ENCODE results near the gene CFAP58. TPM values are rescaled to one million over a fixed set of nuclear protein-coding genes. Genes with fewer than 3 reads are reported as not detected.

CFAP58 gene
- total RNA-seq, 2 experiments from 2014 or later, result 0.60 to 0.64 TPM

DNA sequence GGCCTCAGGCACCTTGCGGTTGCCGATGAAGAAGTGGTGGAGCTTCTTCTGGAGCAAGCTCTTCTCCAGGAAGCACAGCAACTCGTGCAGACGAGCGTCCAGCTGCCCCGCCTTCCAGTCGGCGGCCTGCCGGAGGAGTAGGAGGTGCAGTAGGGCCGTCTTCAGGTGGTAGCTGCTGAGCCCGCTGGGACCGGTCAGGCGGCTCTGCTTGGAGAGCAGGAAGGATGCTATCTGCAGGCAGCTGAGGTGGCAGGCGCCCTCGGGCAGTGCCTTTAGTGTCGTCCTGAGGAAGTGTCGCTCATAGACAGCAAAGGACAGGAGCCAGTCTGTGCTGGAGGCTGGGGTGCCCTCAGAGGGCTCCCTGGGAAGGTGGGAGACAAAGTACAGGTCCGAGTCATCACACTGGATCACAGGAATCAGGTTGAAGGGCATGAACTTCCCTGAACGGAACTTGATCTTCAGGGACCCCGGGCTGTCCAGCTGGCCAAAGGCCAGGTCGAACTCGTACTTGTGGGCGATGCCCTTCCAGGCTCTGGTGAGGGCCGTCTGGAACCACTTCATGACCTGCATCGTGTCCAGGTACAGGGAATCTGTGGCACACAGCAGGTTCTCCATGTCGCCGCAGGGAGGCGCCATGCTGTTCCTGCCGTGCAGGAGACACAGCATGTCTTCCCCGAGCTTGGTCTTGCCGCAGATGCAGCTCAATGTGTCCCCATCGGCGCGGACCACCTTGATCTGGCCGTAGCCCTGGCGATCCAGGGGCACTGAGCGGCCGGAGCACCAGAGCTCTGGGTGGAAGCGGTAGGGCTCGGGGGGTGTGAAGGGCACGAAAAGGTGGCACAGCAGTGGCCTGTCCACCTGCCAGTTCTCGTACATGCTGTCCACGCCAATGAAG lies 38.8 kb upstream of the CFAP58 start:
- ChIA-PET POLR2A (interaction anchor here (1.1 kb wide), 1 partner anchor 11 kb away, joined by 6 read pairs; no protein-coding TSS in a partner anchor), CTCF (interaction anchor here (1.1 to 2.5 kb wide), 3 partner anchors 9 to 23 kb away, joined by 5 to 8 read pairs (median 6); no protein-coding TSS in a partner anchor)
- Mint-ChIP-seq H3K36me3 (ENCODE audit: low read depth) (peaks cover 38% of the 10 kb centered on the region), H3K27ac (no peak overlapping the region), H3K9me3 (ENCODE audit: low read depth) (no peaks in the 10 kb centered on the region), H3K4me3 (no peak overlapping the region), H3K27me3 (no peaks in the 10 kb centered on the region), H3K4me1 (peaks cover 38% of the 10 kb centered on the region)
- ATAC-seq (no peak), DNase-seq (no peak)
- intact Hi-C loops (cut with DNase I, micrococcal nuclease), result no loop called here

DNA sequence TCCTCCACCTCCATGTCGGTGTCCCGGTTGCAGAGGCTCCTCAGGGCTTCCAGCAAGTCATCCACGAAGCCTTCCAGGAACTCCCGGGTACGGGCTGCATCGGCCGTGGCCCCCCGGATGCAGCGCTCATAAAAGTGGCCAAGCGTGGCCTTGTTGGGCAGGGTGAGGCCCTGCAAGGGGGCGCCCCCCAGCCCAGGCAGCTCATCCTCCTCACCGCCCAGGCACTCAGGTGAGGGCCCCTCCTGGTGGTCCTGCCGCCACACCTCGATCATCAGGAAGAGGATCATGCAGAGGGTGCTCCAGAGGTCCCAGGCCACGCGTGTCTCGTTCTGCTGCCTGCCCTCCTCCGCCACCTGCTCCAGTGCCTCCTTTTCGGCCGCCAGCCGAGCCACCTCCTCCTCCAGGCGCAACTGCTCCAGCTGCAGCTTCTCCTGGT lies 38.1 kb upstream of the CFAP58 start:
- DNase-seq (no peak), ATAC-seq (no peak)
- ChIA-PET POLR2A (interaction anchor here (1.1 kb wide), 1 partner anchor 10 kb away, joined by 3 read pairs; no protein-coding TSS in a partner anchor), CTCF (interaction anchor here (2.5 kb wide), 1 partner anchor 10 kb away, joined by 8 read pairs; no protein-coding TSS in a partner anchor)
- Mint-ChIP-seq H3K4me1 (peaks cover 37% of the 10 kb centered on the region), H3K27me3 (no peaks in the 10 kb centered on the region), H3K27ac (no peak overlapping the region), H3K36me3 (ENCODE audit: low read depth) (peaks cover 36% of the 10 kb centered on the region), H3K4me3 (no peak overlapping the region), H3K9me3 (ENCODE audit: low read depth) (no peaks in the 10 kb centered on the region)
- intact Hi-C loops (cut with DNase I, micrococcal nuclease), result no loop called here

DNA sequence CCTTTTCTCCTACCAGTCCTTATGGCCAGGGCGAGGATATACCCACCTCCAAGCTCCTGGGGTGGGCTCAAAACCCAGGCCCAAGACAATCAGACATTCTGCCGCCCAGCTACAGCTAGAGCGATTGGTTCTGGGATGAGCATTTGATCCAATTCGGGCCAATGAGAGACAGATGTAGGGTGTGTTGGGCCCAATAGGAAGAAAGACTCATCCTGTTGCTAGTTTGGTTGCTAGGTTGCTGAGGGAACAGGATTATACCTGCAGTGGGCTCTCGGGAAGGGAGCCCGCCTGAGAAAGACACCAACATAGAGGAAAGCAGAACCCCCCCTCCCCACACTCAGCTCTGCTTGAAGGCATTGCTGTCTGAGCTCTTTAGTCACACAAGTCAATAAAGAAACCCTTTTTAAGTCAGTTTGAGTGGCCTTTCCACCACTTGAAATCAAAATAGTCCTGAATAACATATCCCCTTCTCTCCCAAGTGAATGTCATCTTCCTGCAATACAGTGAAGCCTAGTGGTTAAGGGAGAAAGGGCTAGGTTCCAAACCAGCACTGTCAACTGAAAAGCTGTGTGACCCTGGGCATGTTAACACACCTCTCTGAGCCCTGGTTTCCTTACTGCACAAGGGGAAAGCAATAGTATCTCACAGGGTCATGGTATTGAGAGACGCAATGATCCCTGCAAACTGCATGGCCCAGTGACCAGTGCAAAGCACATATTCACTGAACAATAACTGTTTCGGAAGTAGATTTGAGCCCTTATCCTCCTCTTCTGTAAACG lies 37.1 kb upstream of the CFAP58 start:
- Mint-ChIP-seq H3K4me1 (peaks cover 39% of the 10 kb centered on the region), H3K9me3 (ENCODE audit: low read depth) (no peaks in the 10 kb centered on the region), H3K4me3 (no peak overlapping the region), H3K27ac (no peak overlapping the region), H3K36me3 (ENCODE audit: low read depth) (peaks cover 29% of the 10 kb centered on the region), H3K27me3 (no peaks in the 10 kb centered on the region)
- no peak for DNase-seq
- ChIA-PET POLR2A (interaction anchor here (1.1 kb wide), 1 partner anchor 11 kb away, joined by 3 read pairs; no protein-coding TSS in a partner anchor), CTCF (interaction anchor here (0.8 to 2.5 kb wide), 2 partner anchors 11 to 25 kb away, joined by 3 to 8 read pairs; no protein-coding TSS in a partner anchor)
- ATAC-seq, result no peak
- intact Hi-C loops (cut with DNase I, micrococcal nuclease), result no loop called here

DNA sequence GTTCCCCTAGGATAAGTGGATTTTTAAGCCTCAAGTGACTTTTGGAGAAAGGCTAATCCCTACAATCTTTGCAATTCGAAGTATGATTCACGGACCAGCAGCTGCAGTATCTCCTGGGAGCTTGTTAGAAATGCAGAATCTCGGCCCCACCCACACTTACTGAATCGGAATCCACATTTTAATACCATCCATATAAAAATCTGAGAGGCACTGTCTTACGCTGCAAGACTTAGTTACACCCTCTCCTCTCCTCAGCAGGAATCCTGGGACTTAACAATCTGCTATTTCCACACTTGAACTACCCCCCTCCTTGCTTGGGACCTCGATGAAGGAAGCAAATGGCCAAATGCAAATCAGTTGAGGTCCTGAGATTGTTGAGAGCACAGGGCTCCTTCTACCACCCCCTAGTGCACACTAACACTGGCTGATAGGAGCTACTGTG lies 36.3 kb upstream of the CFAP58 start:
- intact Hi-C loops (cut with DNase I, micrococcal nuclease), result no loop called here
- no peaks in the 10 kb centered on the region for H3K27me3 Mint-ChIP-seq
- peaks cover 43% of the 10 kb centered on the region for H3K4me1 Mint-ChIP-seq
- no peak overlapping the region for H3K4me3 Mint-ChIP-seq
- DNase-seq (no peak), ATAC-seq (no peak)
- peaks cover 25% of the 10 kb centered on the region for H3K36me3 Mint-ChIP-seq (ENCODE audit: low read depth)
- H3K27ac Mint-ChIP-seq, result no peak overlapping the region
- ChIA-PET POLR2A (no interaction called here), CTCF (interaction anchor here (0.8 to 2.5 kb wide), 2 partner anchors 12 to 25 kb away, joined by 3 to 8 read pairs; no protein-coding TSS in a partner anchor)
- H3K9me3 Mint-ChIP-seq (ENCODE audit: low read depth), result no peaks in the 10 kb centered on the region

DNA sequence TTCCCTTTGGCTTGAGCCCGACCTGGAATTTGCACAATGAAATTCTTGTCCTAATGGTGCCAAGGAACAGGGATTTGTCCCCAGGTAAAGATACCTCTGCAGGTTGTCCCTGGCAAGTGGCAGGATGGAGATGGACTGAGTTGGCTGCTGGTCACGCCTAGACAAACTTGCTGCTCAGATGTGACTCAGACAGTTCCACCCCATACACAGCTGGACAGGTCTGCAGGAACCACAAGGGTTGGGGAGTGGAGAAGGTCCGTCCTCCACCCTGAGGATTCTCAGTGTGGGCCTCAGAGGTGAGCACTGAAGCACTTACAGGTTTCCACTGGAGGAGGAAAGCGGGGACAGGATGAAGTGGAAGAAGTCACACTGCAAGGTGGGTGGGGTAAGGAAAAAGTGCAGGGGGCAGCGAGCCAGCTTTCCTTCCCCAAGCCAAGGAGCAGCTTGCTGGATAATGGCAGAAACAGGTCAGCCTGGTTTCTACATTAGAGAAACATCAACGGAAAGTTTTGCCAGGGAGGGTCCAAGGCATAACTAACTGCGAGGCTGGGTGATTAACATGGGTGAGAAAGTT lies 35.8 kb upstream of the CFAP58 start:
- ChIA-PET CTCF (interaction anchor here (1.2 to 2.5 kb wide), 2 partner anchors 9 to 12 kb away, joined by 3 to 8 read pairs; no protein-coding TSS in a partner anchor), POLR2A (no interaction called here)
- H3K4me3 Mint-ChIP-seq, result no peak overlapping the region
- H3K27me3 Mint-ChIP-seq, result no peaks in the 10 kb centered on the region
- H3K36me3 Mint-ChIP-seq (ENCODE audit: low read depth), result peaks cover 22% of the 10 kb centered on the region
- H3K9me3 Mint-ChIP-seq (ENCODE audit: low read depth), result no peaks in the 10 kb centered on the region
- DNase-seq, result no peak
- peaks cover 48% of the 10 kb centered on the region for H3K4me1 Mint-ChIP-seq
- intact Hi-C loops (cut with DNase I, micrococcal nuclease), result no loop called here
- ATAC-seq, result no peak
- H3K27ac Mint-ChIP-seq, result no peak overlapping the region

DNA sequence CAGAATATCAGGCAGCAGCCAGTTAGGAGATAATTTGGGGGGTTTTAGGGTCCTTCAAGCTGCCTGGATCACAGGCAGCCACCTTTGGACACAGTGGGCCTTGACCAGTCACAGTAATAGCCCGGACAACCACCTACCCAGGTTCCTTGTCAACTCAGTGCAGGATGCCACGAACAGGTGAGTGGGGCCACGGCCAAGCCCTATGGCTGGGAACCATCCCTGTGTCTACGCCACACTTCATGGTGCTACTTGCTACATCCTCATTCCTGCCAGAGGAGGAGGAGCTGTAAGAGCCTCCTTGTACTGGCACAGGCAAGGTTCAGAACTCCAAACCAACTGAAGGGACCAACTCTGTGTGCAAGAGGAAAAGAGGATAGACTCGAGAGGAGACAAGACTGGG lies 35.3 kb upstream of the CFAP58 start:
- no peak for ATAC-seq
- ChIA-PET POLR2A (no interaction called here), CTCF (interaction anchor here (0.8 to 1.2 kb wide), 2 partner anchors 9 to 12 kb away, joined by 3 read pairs; no protein-coding TSS in a partner anchor)
- H3K4me1 Mint-ChIP-seq, result peaks cover 53% of the 10 kb centered on the region
- no peak for DNase-seq
- no peaks in the 10 kb centered on the region for H3K9me3 Mint-ChIP-seq (ENCODE audit: low read depth)
- H3K36me3 Mint-ChIP-seq (ENCODE audit: low read depth), result peaks cover 22% of the 10 kb centered on the region
- H3K27me3 Mint-ChIP-seq, result no peaks in the 10 kb centered on the region
- no peak overlapping the region for H3K4me3 Mint-ChIP-seq
- H3K27ac Mint-ChIP-seq, result no peak overlapping the region
- intact Hi-C loops (cut with DNase I, micrococcal nuclease), result no loop called here

DNA sequence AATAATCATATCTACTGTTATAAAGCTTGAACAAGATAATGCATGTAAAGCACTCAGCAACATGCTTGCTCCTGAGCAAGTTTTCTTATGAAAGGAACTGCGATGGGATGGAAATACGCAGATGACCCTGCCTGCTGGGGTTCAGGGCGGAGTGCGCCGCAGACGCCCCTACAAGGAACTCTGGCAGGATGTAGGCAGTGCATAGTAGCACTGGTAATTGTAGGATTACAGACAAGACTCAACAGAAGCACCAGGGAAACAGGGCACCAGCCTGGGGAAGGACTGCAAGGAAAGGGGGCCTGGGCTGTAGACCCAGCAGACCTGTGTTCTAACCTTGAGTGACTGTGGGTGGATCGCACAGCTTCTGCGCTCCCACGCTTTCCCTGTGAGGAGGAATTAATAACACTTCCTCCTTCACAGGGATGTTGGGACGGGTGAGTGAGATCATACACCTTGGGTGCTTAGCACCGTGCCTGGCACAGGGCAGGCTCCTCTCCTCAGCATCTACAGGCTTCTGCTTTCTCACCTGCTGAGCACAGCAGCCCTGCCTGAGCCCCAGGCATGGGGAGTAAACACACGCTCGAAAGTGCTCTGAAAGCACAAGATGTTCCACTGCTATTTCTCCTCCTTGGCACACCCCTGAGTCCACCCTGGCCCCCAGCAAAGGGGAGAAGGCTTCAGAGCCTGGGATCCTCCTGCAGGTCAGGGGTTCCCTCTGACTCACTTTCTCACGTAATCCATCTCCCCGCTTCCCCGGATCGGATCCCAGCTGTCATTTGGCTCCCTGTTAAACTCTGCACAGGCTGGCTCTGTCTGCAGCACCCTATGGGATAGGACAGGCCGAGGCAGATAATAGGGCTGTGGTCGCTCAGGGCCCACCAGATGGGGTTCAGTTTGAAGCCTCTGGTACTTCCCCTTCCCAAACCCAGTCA lies 34.6 kb upstream of the CFAP58 start:
- H3K9me3 Mint-ChIP-seq (ENCODE audit: low read depth), result no peaks in the 10 kb centered on the region
- H3K27me3 Mint-ChIP-seq, result no peaks in the 10 kb centered on the region
- DNase-seq, result no peak
- H3K4me3 Mint-ChIP-seq, result no peak overlapping the region
- H3K4me1 Mint-ChIP-seq, result peaks cover 61% of the 10 kb centered on the region
- ChIA-PET CTCF (interaction anchor here (0.8 to 1.2 kb wide), 3 partner anchors 10 to 13 kb away, joined by 3 read pairs; no protein-coding TSS in a partner anchor), POLR2A (interaction anchor here (1.2 kb wide), 1 partner anchor 38 kb away, joined by 5 read pairs; no protein-coding TSS in a partner anchor)
- peak overlapping the region; percentile 38 for H3K27ac Mint-ChIP-seq
- no peak for ATAC-seq
- intact Hi-C loops (cut with DNase I, micrococcal nuclease), result no loop called here
- H3K36me3 Mint-ChIP-seq (ENCODE audit: low read depth), result peaks cover 18% of the 10 kb centered on the region

DNA sequence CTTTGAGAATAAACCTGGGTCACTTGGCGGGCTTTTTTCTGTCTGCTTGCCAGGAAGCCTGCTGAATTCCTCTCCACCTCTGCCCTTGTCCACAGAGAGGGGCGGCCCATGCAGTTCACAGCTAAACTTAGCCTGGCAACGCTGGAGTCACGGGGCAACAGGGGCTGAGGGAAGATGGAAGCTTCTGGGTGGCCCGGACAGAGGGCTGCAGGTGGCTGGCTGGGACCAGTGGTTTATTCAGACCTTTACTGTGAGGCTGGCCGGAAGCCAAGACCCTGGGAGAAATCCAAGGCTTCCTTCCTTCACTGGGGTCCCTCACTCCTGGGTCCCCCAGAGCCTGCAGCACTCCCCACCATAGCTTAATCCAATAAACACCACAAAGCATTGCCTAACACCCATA lies 32.4 kb upstream of the CFAP58 start:
- Mint-ChIP-seq H3K36me3 (ENCODE audit: low read depth) (peaks cover 33% of the 10 kb centered on the region), H3K4me1 (peaks cover 82% of the 10 kb centered on the region), H3K9me3 (ENCODE audit: low read depth) (no peaks in the 10 kb centered on the region), H3K27me3 (no peaks in the 10 kb centered on the region), H3K4me3 (no peak overlapping the region), H3K27ac (peak overlapping the region; percentile 87)
- ChIA-PET CTCF (interaction anchor here (0.6 to 3.6 kb wide), 9 partner anchors 11 to 464 kb away, joined by 3 to 19 read pairs (median 6); partner anchors contain the start of gene ITPRIP), POLR2A (interaction anchor here (0.6 to 1.0 kb wide), 3 partner anchors 14 to 73 kb away, joined by 3 to 5 read pairs (median 4); no protein-coding TSS in a partner anchor)
- intact Hi-C loops (cut with DNase I, micrococcal nuclease), result no loop called here
- ATAC-seq, result no peak
- no peak for DNase-seq

DNA sequence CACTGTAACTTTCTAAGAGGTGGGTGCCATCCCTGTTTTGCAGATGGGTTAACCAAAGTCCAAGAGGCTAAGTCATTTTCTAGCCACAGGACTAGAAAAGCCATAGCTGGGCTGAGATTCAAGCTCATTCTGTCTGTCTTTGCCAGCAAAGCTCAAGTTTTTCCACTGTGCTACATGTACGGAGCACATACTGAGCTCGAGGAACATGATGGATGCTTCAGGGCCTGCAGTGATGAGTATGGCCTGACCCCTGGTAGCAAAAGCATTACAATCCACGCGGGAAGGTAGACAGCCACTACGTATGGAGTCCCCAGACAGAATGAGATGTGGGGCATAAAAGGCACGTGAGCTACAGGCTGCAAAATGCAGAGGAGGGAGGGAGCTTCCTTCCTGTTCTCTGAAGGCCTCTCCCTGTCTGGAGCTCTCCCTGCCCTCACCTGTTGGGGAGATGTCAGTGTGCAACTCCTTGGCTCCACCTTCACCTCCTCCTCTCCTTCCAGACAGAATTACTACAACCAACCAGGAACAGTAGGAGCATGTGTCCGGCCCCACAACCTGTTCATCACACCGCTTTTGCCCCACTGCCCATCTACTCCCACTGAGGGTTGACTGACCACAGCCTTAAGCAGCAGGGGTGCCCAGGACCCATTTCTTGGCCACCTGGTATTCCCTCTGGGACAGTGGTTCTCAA lies 31.8 kb upstream of the CFAP58 start:
- no peaks in the 10 kb centered on the region for H3K27me3 Mint-ChIP-seq
- peaks cover 89% of the 10 kb centered on the region for H3K4me1 Mint-ChIP-seq
- DNase-seq (peak; percentile 10), ATAC-seq (peak; percentile 10)
- peaks cover 36% of the 10 kb centered on the region for H3K36me3 Mint-ChIP-seq (ENCODE audit: low read depth)
- peak overlapping the region; percentile 87 for H3K27ac Mint-ChIP-seq
- H3K4me3 Mint-ChIP-seq, result peak overlapping the region; percentile 51
- ChIA-PET POLR2A (interaction anchor here (0.7 to 1.0 kb wide), 3 partner anchors 15 to 410 kb away, joined by 3 to 4 read pairs (median 3); no protein-coding TSS in a partner anchor), CTCF (interaction anchor here (0.8 to 3.8 kb wide), 9 partner anchors 10 to 48 kb away, joined by 3 to 27 read pairs (median 7); partner anchors contain the start of gene ITPRIP)
- intact Hi-C loops (cut with DNase I, micrococcal nuclease), result no loop called here
- no peaks in the 10 kb centered on the region for H3K9me3 Mint-ChIP-seq (ENCODE audit: low read depth)

All from activated CD4-positive, alpha-beta T cell treated with anti-CD3 and anti-CD28 coated beads for 36 hours (primary cell).